Keratinocyte (primary cell): ENCODE measurements around the gene CKLF. TPM values are rescaled to one million over a fixed set of nuclear protein-coding genes. Genes with fewer than 3 reads are reported as not detected.

Source experiments
- DNase-seq: peaks from one replicate; pipeline ENCODE4 v3.0.0-alpha.2; 2011; ENCODE audit warnings: low read depth, missing footprints, low spot score
- FAIRE-seq: peaks from 2 replicates; lab custom pipeline; 2011; peaks lifted over from hg19 to GRCh38; lab: Jason Lieb, UNC
- H2AFZ ChIP-seq: 2 replicates; pipeline ENCODE4 v1.6.0; 2012; ENCODE audit warnings: low read length, control low read depth, inconsistent platforms; ENCODE audit not compliant: control insufficient read depth
- H3K27ac ChIP-seq: 2 replicates; pipeline ENCODE4 v1.5.1; 2011; ENCODE audit warnings: low read length; ENCODE audit not compliant: control insufficient read depth, insufficient read depth
- H3K27me3 ChIP-seq: 3 replicates; pipeline ENCODE4 v1.6.0; 2011; ENCODE audit warnings: low read length; ENCODE audit not compliant: control insufficient read depth, insufficient read depth; ENCODE audit errors: extremely low read depth
- H3K36me3 ChIP-seq, 2 experiments: 2 replicates in 1 of 2; 3 replicates in 1 of 2; pipeline ENCODE4 v1.5.1; 2011; ENCODE audit warnings: low read length in 2 of 2, mild to moderate bottlenecking in 1 of 2; ENCODE audit not compliant: control insufficient read depth in 2 of 2, insufficient read depth in 2 of 2; ENCODE audit errors: extremely low read depth in 1 of 2
- H3K4me1 ChIP-seq: 3 replicates; pipeline ENCODE4 v1.5.1; 2011; ENCODE audit warnings: low read length; ENCODE audit not compliant: control insufficient read depth, insufficient read depth; ENCODE audit errors: extremely low read depth
- H3K4me2 ChIP-seq: 3 replicates; pipeline ENCODE4 v1.6.0; 2011; ENCODE audit warnings: low read depth, low read length; ENCODE audit not compliant: control insufficient read depth, insufficient read depth; ENCODE audit errors: extremely low read depth
- H3K4me3 ChIP-seq, 3 experiments: fragments of 200-600 bp in 1 of 3; sonication (generic) in 1 of 3; 2 replicates in 2 of 3; 3 replicates in 1 of 3; pipeline ENCODE4 v1.5.1; 2011 to 2016; ENCODE audit warnings: low read length in 3 of 3, mild to moderate bottlenecking in 3 of 3, control low read depth in 2 of 3, inconsistent platforms in 1 of 3, low read depth in 1 of 3, mixed read lengths in 1 of 3, mixed run types in 1 of 3, moderate library complexity in 1 of 3; ENCODE audit not compliant: control insufficient read depth in 2 of 3, insufficient read depth in 2 of 3; ENCODE audit errors: extremely low read depth in 1 of 3
- H3K79me2 ChIP-seq: 2 replicates; pipeline ENCODE4 v1.6.0; 2012; ENCODE audit warnings: low read length; ENCODE audit not compliant: control insufficient read depth, insufficient read depth
- H3K9ac ChIP-seq: 3 replicates; pipeline ENCODE4 v1.6.0; 2011; ENCODE audit warnings: low read length; ENCODE audit not compliant: control insufficient read depth, insufficient read depth; ENCODE audit errors: extremely low read depth
- H3K9me1 ChIP-seq: 3 replicates; pipeline ENCODE4 v1.6.0; 2011; ENCODE audit warnings: low read length; ENCODE audit not compliant: control insufficient read depth, insufficient read depth; ENCODE audit errors: extremely low read depth
- H3K9me3 ChIP-seq: 2 replicates; pipeline ENCODE4 v1.5.1; 2012; ENCODE audit warnings: low read depth, low read length; ENCODE audit not compliant: control insufficient read depth
- H4K20me1 ChIP-seq: 3 replicates; pipeline ENCODE4 v1.6.0; 2011; ENCODE audit warnings: low read length; ENCODE audit not compliant: control insufficient read depth, insufficient read depth; ENCODE audit errors: extremely low read depth
- CTCF ChIP-seq, 3 experiments: IDR thresholded peaks in 1 of 3; conservative IDR thresholded peaks in 1 of 3; optimal IDR thresholded peaks in 1 of 3; 2 replicates in 2 of 3; 3 replicates in 1 of 3; pipeline versions ENCODE3 to v1.5.1; 2011; ENCODE audit warnings: low read length in 3 of 3, mild to moderate bottlenecking in 3 of 3, moderate library complexity in 2 of 3, control low read depth in 1 of 3, inconsistent platforms in 1 of 3; ENCODE audit not compliant: insufficient read depth in 2 of 3; ENCODE audit errors: extremely low read depth in 1 of 3
- EZH2 ChIP-seq: IDR thresholded peaks from one replicate; pipeline ENCODE4 v1.6.1; 2012; ENCODE audit warnings: inconsistent platforms, mild to moderate bottlenecking, low read length, moderate library complexity
- dilution Hi-C: fragments of 300-500 bp; cut with MboI; formaldehyde crosslinking; loops from one replicate; pipeline ENCODE4 v1.7.0; 2020; ENCODE audit warnings: low sequenced_read_pairs; ENCODE audit not compliant: extremely low pct_ligation_motif_present
- polyA plus RNA-seq, 5 experiments: library from polyadenylated mRNA; depleted of rRNA in 3 of 5; stranded (reverse) in 3 of 5; stranded (forward) in 1 of 5; unstranded in 1 of 5; fragments of >200 nt; gene quantifications; 1 replicate in 1 of 5; 2 replicates in 3 of 5; 3 replicates in 1 of 5; pipeline versions ENCODE4 v1.2.1 to v1.2.3, GENCODE V29; 2011 to 2012; ENCODE audit warnings: missing spikeins in 2 of 5, low read depth in 1 of 5, low replicate concordance in 1 of 5
- small RNA-seq, 3 experiments: library from RNA; depleted of rRNA; stranded (forward); fragments of <200 nt; gene quantifications; one replicate each; pipeline ENCODE3, GENCODE V24; 2012; ENCODE audit warnings: low read depth in 3 of 3, low replicate concordance in 1 of 3; ENCODE audit not compliant: insufficient read length in 3 of 3

CKLF gene
- polyA plus RNA-seq, 1 donor (not counting 4 experiments of a cell fraction or from before 2014, with no cell fraction given) = 38.0 TPM

- Histone ChIP-seq H3K9me3 (no peaks in the 10 kb centered on the region), H3K4me1 (peaks cover 9% of the 10 kb centered on the region), H2AFZ (no peak overlapping the region), H4K20me1 (no peaks in the 10 kb centered on the region), H3K79me2 (no peaks in the 10 kb centered on the region), H3K27ac (no peak overlapping the region), H3K27me3 (no peaks in the 10 kb centered on the region), H3K4me3 (no peak overlapping the region), H3K4me2 (no peak overlapping the region), H3K9ac (no peak overlapping the region), H3K36me3 (peaks cover 22 to 31% of the 10 kb centered on the region in 2 experiments), H3K9me1 (no peaks in the 10 kb centered on the region)
- FAIRE-seq (no peak), DNase-seq (no peak)
- TF ChIP-seq EZH2 (no peak), CTCF (optimal IDR thresholded peaks at IDR 0.05 in 1 of 3, IDR thresholded peaks at IDR 0.05 in 1 of 3, conservative IDR thresholded peaks at IDR 0.05 in 1 of 3; ENCODE audit: extremely low read depth in 1 of 3, insufficient read depth in 2 of 3, low read length in 3 of 3) (no peak)
- dilution Hi-C loops = no loop called here
Measured at GRCh38 chr16:66612422-66612821, 60.0 kb downstream of the CKLF start.

- no peaks in the 10 kb centered on the region for H3K9me3 ChIP-seq
- dilution Hi-C loops = no loop called here
- H3K36me3 ChIP-seq = peaks cover 22 to 29% of the 10 kb centered on the region in 2 experiments
Measured at GRCh38 chr16:66614161-66614802, 61.9 kb downstream of the CKLF start.

More at GRCh38 chr16:66614161-66614802, 61.9 kb downstream of the CKLF start:
- Histone ChIP-seq H3K4me1 (peaks cover 18% of the 10 kb centered on the region), H4K20me1 (no peaks in the 10 kb centered on the region), H3K27me3 (no peaks in the 10 kb centered on the region), H3K9ac (no peak overlapping the region), H3K9me1 (no peaks in the 10 kb centered on the region), H3K27ac (no peak overlapping the region), H3K79me2 (no peaks in the 10 kb centered on the region), H2AFZ (no peak overlapping the region), H3K4me3 (no peak overlapping the region), H3K4me2 (no peak overlapping the region)
- no peak for FAIRE-seq
- DNase-seq = no peak
- no peak for TF ChIP-seq EZH2
- no peak for TF ChIP-seq CTCF (optimal IDR thresholded peaks at IDR 0.05 in 1 of 3, IDR thresholded peaks at IDR 0.05 in 1 of 3, conservative IDR thresholded peaks at IDR 0.05 in 1 of 3; ENCODE audit: extremely low read depth in 1 of 3, insufficient read depth in 2 of 3, low read length in 3 of 3)

Small RNA genes within 50 kb of the gene (small RNA-seq; reads per million reads assigned to genes)
- gene CKLF-CMTM1 = 0 reads per million in 3 experiments

Other genes starting within 250 kb of the CKLF start
- gene CDH5, start 185.9 kb upstream of the CKLF start, polyA plus RNA-seq = 0.02 to 0.05 TPM in 2 of 3 replicates, not detected in the other
- 0.07 to 0.82 TPM (median 0.24 TPM) in 3 replicates for gene BEAN1, start 125.3 kb upstream of the CKLF start, polyA plus RNA-seq
- gene TK2, start 2.5 kb upstream of the CKLF start, polyA plus RNA-seq = 19.7 to 26.3 TPM (median 22.4 TPM) in 3 replicates
- gene CMTM1, start 13.9 kb downstream of the CKLF start, polyA plus RNA-seq = 0.23 to 0.85 TPM (median 0.24 TPM) in 3 replicates
- gene CMTM2, start 26.9 kb downstream of the CKLF start, polyA plus RNA-seq = not detected in 3 replicates
- gene CMTM3, start 52.1 kb downstream of the CKLF start, polyA plus RNA-seq = 13.1 to 24.3 TPM (median 15.7 TPM) in 3 replicates
- 18.0 to 25.1 TPM (median 23.1 TPM) in 3 replicates for gene CMTM4, start 144.2 kb downstream of the CKLF start, polyA plus RNA-seq
- 53.0 to 66.0 TPM (median 55.5 TPM) in 3 replicates for gene DYNC1LI2, start 199.0 kb downstream of the CKLF start, polyA plus RNA-seq
- 0.17 to 0.22 TPM in 2 of 3 replicates, not detected in the other for gene TERB1, start 249.0 kb downstream of the CKLF start, polyA plus RNA-seq